Activated naive CD8-positive, alpha-beta T cell treated with anti-CD3 and anti-CD28 coated beads, Interleukin-2, amount 10 ng/mL, durations not matched to agents 7 days and 5 days (primary cell): ENCODE measurements around the gene SLC8A3. TPM values are rescaled to one million over a fixed set of nuclear protein-coding genes. Genes with fewer than 3 reads are reported as not detected.

Source experiments
- total RNA-seq, 2 experiments: library from RNA; stranded (reverse); gene quantifications; one replicate each; pipeline ENCODE4 v1.2.3, GENCODE V29; 2021

Gene SLC8A3
- total RNA-seq, 2 experiments from 2014 or later: 0.11 TPM; not detected in 1

Other genes starting within 250 kb of the SLC8A3 start
- gene COX16, start 170.7 kb upstream of the SLC8A3 start, total RNA-seq: 10 to 100 TPM; 32.5 to 40.2 TPM
- gene SYNJ2BP, start 228.1 kb upstream of the SLC8A3 start, total RNA-seq: 10 to 100 TPM; 14.9 to 15.3 TPM